ENCODE measurements around the gene LGALS4. TPM values are rescaled to one million over a fixed set of nuclear protein-coding genes. Genes with fewer than 3 reads are reported as not detected.
"Not testable (repeated sequence)": the region's sequence is repeated elsewhere in the genome, so short reads cannot be mapped to it uniquely, and the experiment has no call there.

Gene LGALS4
- total RNA-seq, 3 donors from 2014 or later, result 0.80 to 16.4 (median 0.88) TPM

DNA sequence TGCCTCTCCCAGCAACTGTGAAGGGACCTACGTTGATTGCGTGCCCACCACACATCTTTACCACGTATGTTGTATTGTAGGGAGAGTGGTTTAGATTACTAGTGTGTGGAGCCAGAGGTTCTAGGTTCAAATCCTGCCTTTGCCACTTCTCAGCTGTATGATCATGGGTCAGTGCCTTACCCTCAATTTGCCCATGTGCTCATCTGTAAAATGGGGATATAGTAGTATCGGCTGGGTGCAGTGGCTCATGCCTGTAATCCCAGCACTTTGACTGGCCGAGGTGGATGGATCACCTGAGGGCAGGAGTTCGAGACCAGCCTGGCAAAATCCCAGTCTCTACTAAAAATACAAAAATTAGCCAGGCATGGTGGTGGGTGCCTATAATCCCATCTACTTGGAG, 578 bp upstream of the LGALS4 start:
- no peak overlapping the region for H3K27ac ChIP-seq
- H3K4me3 ChIP-seq, result no peak overlapping the region
- no peaks in the 10 kb centered on the region for H3K9me3 ChIP-seq
- intact Hi-C loops (cut with DNase I; ENCODE audit: low total_unique reads), result no loop called here
- peaks cover 5% of the 10 kb centered on the region for H3K36me3 ChIP-seq
- H3K27me3 ChIP-seq, result no peaks in the 10 kb centered on the region
- no peaks in the 10 kb centered on the region for H3K4me1 ChIP-seq
- no peak for DNase-seq (ENCODE audit: low spot score in 2 of 2)
- TF ChIP-seq POLR2AphosphoS5 (IDR thresholded peaks at IDR 0.05) (no peak), POLR2A (IDR thresholded peaks at IDR 0.05) (no peak)
- TF ChIP-seq, protein P1, sequence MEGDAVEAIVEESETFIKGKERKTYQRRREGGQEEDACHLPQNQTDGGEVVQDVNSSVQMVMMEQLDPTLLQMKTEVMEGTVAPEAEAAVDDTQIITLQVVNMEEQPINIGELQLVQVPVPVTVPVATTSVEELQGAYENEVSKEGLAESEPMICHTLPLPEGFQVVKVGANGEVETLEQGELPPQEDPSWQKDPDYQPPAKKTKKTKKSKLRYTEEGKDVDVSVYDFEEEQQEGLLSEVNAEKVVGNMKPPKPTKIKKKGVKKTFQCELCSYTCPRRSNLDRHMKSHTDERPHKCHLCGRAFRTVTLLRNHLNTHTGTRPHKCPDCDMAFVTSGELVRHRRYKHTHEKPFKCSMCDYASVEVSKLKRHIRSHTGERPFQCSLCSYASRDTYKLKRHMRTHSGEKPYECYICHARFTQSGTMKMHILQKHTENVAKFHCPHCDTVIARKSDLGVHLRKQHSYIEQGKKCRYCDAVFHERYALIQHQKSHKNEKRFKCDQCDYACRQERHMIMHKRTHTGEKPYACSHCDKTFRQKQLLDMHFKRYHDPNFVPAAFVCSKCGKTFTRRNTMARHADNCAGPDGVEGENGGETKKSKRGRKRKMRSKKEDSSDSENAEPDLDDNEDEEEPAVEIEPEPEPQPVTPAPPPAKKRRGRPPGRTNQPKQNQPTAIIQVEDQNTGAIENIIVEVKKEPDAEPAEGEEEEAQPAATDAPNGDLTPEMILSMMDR (IDR thresholded peaks at IDR 0.05), result no peak

DNA sequence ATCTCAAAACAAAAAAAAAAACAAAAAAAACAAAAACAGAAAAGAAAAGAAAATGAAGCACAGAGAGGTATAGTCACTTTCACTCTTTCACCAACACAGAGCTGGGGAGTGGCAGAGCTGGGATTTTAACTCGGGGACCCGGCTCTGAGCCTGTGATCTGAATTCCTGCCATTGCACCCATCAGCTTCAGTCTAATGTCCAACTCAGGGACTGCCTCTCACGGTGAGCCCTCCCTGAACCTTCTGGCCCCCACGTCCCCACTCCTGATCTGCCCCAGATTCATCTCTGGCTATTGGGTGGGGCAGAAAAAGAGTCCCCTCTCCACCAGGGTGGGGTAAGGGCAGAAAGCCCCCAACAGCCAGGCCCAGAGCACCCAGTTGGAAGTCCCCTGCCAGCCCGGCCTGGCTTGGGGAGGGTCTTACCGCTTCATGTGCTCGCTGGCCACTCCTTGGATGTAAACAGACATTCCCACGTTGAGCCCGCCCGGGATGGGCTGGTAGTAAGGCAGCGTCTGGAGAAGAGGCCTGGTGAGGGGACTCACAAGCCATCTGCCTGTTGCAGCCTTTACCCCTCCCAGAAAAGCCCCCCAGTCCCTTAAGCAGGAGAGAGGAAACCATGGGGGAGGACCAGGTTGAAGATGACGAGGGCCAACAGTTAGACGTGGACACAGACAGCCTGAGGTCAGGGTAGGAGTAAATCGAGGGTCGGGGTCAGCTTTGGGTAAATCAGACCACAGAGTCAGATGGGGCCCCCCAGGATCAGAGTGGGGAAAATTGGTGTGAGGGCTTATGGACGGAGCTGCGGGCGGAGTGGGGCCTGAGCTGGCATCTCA, 520 bp downstream of the LGALS4 start:
- Histone ChIP-seq H3K27ac (no peak overlapping the region), H3K9me3 (no peaks in the 10 kb centered on the region), H3K4me3 (no peak overlapping the region), H3K4me1 (no peaks in the 10 kb centered on the region), H3K27me3 (no peaks in the 10 kb centered on the region), H3K36me3 (peaks cover 5% of the 10 kb centered on the region)
- TF ChIP-seq, protein P1 (IDR thresholded peaks at IDR 0.05), result no peak
- TF ChIP-seq POLR2AphosphoS5 (IDR thresholded peaks at IDR 0.05) (no peak), POLR2A (IDR thresholded peaks at IDR 0.05) (no peak)
- intact Hi-C loops (cut with DNase I; ENCODE audit: low total_unique reads), result no loop called here
- no peak for DNase-seq (ENCODE audit: low spot score in 2 of 2)

DNA sequence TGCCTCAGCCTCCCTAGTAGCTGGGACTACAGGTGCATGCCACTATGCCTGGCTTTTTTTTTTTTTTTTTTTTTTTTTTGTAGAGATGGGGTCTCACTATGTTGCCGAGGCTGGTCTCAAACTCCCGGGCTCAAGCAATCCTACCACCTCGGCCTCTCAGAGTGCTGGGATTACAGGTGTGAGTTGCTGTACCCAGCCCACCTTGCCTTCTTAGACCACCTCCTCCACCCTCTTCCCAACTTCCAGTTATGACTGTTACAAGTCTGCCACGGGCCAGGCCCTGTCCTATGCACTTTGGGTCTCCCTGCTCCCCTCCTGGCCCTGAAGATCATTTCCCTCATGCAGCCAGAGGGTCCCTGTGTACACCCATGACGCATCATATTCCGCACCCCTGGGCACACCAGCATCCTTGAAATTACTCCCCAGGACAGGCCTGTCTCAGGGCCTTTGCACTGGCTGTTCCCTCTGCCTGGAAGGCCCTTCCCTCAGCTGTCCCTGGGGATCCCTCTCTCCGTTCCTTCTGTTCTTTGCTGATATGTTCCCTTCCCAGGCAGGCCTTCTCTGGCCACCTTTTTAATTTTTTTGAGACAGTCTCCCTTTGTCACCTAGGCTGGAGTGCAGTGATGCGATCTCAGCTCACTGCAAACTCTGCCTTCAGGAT, 3.0 kb downstream of the LGALS4 start:
- no peak for DNase-seq (ENCODE audit: low spot score in 2 of 2)
- H3K27me3 ChIP-seq, result no peaks in the 10 kb centered on the region
- intact Hi-C loops (cut with DNase I; ENCODE audit: low total_unique reads), result no loop called here
- H3K27ac ChIP-seq, result no peak overlapping the region
- no peaks in the 10 kb centered on the region for H3K9me3 ChIP-seq
- H3K36me3 ChIP-seq, result no peaks in the 10 kb centered on the region
- H3K4me1 ChIP-seq, result no peaks in the 10 kb centered on the region
- no peak overlapping the region for H3K4me3 ChIP-seq
- TF ChIP-seq, protein P1 (IDR thresholded peaks at IDR 0.05), result no peak
- no peak for TF ChIP-seq POLR2A (IDR thresholded peaks at IDR 0.05)
- no peak for TF ChIP-seq POLR2AphosphoS5 (IDR thresholded peaks at IDR 0.05)

DNA sequence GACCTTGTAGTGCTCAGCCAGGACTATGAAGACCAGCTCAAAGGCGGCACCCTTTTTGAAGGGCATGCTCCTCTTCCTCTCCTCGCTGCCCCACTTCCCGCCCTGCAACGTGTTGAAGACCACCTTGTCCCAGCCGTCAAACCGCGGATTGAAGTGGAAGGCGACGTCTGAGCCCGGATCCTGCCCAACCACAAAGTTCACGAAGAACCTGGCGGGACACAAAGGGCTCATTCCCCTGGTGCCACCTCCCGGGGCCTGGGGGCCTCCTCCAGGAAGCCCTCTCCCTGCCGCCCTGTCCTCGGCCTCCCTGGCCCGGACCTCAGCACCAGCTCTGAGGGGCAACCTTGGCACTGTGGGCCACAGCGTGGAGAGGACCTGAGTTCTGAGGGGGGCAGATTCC, 4.0 kb downstream of the LGALS4 start:
- no peak for DNase-seq (ENCODE audit: low spot score in 2 of 2)
- Histone ChIP-seq H3K4me3 (no peak overlapping the region), H3K27ac (no peak overlapping the region), H3K9me3 (no peaks in the 10 kb centered on the region), H3K4me1 (no peaks in the 10 kb centered on the region), H3K36me3 (no peaks in the 10 kb centered on the region), H3K27me3 (no peaks in the 10 kb centered on the region)
- TF ChIP-seq POLR2AphosphoS5 (IDR thresholded peaks at IDR 0.05) (no peak), POLR2A (IDR thresholded peaks at IDR 0.05) (no peak)
- TF ChIP-seq, protein P1 (IDR thresholded peaks at IDR 0.05), result no peak
- intact Hi-C loops (cut with DNase I; ENCODE audit: low total_unique reads), result no loop called here

DNA sequence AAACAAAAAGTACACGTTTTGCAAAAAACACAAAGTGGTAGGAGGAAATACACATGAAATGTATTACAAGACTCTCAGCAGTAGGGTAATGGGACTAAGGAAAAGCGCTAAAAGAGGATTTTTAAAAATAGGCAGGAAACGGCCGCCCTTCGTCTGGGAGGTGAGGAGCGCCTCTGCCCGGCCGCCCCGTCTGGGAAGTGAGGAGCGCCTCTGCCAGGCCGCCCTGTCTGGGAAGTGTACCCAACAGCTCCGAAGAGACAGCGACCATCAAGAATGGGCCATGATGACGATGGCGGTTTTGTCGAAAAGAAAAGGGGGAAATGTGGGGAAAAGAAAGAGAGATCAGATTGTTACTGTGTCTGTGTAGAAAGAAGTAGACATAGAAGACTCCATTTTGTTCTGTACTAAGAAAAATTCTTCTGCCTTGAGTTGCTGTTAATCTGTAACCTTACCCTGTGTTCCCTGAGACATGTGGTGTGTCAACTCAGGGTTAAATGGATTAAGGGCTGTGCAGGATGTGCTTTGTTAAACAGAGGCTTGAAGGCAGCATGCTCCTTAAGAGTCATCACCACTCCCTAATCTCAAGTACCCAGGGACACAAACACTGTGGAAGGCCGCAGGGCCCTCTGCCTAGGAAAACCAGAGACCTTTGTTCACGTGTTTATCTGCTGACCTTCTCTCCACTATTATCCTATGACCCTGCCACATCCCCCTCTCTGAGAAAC, 5.2 kb downstream of the LGALS4 start:
- H3K9me3 ChIP-seq; H3K4me3 ChIP-seq; H3K27me3 ChIP-seq; H3K36me3 ChIP-seq; H3K4me1 ChIP-seq; intact Hi-C loops (cut with DNase I; ENCODE audit: low total_unique reads); H3K27ac ChIP-seq; DNase-seq (ENCODE audit: low spot score in 2 of 2): not testable (repeated sequence)
